SKM-1 treated with dmso at 0.1 percent for 144 hours (cell line): ENCODE data around the gene METTL13.
"Not testable (repeated sequence)": the region's sequence is repeated elsewhere in the genome, so short reads cannot be mapped to it uniquely, and the experiment has no call there.

Experiments used
- DNase-seq: peaks from one replicate; lab custom pipeline; 2025; ENCODE audit not compliant: unreplicated experiment; lab: John Stamatoyannopoulos, UW

METTL13 gene

GRCh38 chr1:171763764-171764163, 17.7 kb upstream of the METTL13 start:
- DNase-seq: no peak

GRCh38 chr1:171769171-171769570, 12.3 kb upstream of the METTL13 start:
- no peak for DNase-seq

GRCh38 chr1:171769754-171770153, 11.7 kb upstream of the METTL13 start:
- no peak for DNase-seq

- DNase-seq: no peak
These were observed 9.1 kb upstream of the METTL13 start for GRCh38 chr1:171772312-171772711.

GRCh38 chr1:171780583-171781175, 781 bp upstream of the METTL13 start:
- no peak for DNase-seq

- DNase-seq: no peak
These were observed 2.5 kb downstream of the METTL13 start for GRCh38 chr1:171783816-171784530.

- no peak for DNase-seq
These were observed 3.3 kb downstream of the METTL13 start for GRCh38 chr1:171784784-171785183.

GRCh38 chr1:171785766-171786165, 4.3 kb downstream of the METTL13 start:
- no peak for DNase-seq

- DNase-seq: no peak
These were observed 5.1 kb downstream of the METTL13 start for GRCh38 chr1:171786534-171786933.

- no peak for DNase-seq
These were observed 6.4 kb downstream of the METTL13 start for GRCh38 chr1:171787686-171788480.

- no peak for DNase-seq
These were observed 7.2 kb downstream of the METTL13 start for GRCh38 chr1:171788696-171789095.

- DNase-seq: no peak
These were observed 8.9 kb downstream of the METTL13 start for GRCh38 chr1:171790318-171790717.

GRCh38 chr1:171792656-171793369, 11.4 kb downstream of the METTL13 start:
- no peak for DNase-seq

- DNase-seq: no peak
These were observed 12.2 kb downstream of the METTL13 start for GRCh38 chr1:171793636-171794035.

- DNase-seq: no peak
These were observed 12.6 kb downstream of the METTL13 start for GRCh38 chr1:171794085-171794484.

- DNase-seq: no peak
These were observed 15.1 kb downstream of the METTL13 start for GRCh38 chr1:171796592-171796991.

GRCh38 chr1:171798311-171798710, 16.9 kb downstream of the METTL13 start:
- no peak for DNase-seq

- no peak for DNase-seq
These were observed 17.3 kb downstream of the METTL13 start for GRCh38 chr1:171798765-171799164.

- no peak for DNase-seq
These were observed 17.7 kb downstream of the METTL13 start for GRCh38 chr1:171799166-171799565.

GRCh38 chr1:171799698-171800097, 18.2 kb downstream of the METTL13 start:
- DNase-seq: not testable (repeated sequence)

- DNase-seq: no peak
These were observed 18.9 kb downstream of the METTL13 start for GRCh38 chr1:171800342-171800741.
